Stimulated activated CD4-positive, alpha-beta T cell treated with anti-CD3 and anti-CD28 coated beads, Interleukin-1b, Interleukin-23, amount 100 ng/mL, for 24 hours (primary cell): ENCODE results near the gene PHLPP1.
A peak's percentile ranks its signal among the peaks of the same experiment; 100 is the strongest.

Source experiments
- DNase-seq, 4 experiments: peaks; one replicate each; pipeline ENCODE4 v3.0.0-alpha.2; 2020; ENCODE audit warnings: low read depth in 4 of 4, low spot score in 1 of 4

Gene PHLPP1

GRCh38 chr18:62844850-62845643 is 129.7 kb downstream of the PHLPP1 start:
- DNase-seq, result peak in 2 of 4 experiments; percentile 4 to 12

DNA sequence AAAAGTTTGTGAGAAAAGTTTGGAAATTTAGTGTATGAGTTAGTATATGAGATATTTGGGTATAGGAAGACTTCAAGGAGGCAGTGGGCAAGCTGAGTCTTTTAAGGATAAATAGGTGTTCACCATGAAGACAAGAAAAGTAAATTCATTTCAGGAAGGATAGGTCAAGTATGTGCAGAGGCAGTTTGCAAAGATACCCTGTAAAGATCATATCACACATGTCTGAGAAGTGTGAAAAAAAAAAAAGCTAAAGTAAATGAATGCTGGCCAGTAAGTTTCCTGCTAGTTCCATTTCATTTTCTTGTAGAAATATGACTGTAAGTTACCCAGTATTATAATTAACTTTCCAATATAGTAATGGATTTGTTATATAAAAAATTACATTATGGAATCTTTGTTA is 131.0 kb downstream of the PHLPP1 start:
- no peak for DNase-seq

DNA sequence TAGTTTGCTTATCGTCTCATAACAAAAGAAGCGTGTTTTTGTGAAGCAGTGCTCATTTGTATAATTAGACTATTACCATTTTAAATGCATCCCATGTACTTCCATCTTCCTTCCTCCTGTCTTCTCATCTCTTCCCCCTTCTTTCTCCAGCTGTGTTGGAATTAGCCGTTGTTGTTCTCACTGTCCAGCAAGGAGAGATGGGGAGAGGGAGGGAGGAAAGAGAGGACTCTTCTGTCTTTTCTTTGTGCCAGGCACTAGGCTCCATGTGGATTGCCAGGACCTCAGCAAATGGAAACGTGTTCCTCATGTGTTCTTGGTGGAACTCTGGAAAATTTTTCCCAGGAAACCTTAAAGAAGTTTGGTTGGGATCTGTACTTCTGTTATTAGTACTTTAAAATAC is 131.7 kb downstream of the PHLPP1 start:
- no peak for DNase-seq

- no peak for DNase-seq
Measured at GRCh38 chr18:62848946-62849345, 133.6 kb downstream of the PHLPP1 start.

- DNase-seq, result no peak
Measured at GRCh38 chr18:62850619-62851306, 135.4 kb downstream of the PHLPP1 start.

DNA sequence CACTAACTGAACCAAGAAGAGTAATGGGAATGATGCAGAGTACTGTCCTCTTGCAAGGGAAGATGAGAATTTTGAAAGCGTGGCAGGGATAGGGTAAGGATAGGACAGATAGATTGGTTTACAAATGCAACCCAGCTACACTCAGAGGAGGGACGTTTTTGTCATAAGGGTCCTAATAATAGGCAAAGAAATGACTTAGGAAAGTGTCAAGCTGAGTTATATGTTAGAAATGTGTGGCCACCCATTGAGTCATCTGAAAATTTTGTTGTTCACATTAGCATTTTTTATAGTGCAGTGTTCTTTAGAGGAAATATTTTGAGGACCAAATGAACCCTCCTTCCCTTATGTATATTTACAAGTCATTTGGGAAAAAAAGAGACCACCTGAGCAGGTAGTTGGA is 137.5 kb downstream of the PHLPP1 start:
- DNase-seq, result no peak

DNA sequence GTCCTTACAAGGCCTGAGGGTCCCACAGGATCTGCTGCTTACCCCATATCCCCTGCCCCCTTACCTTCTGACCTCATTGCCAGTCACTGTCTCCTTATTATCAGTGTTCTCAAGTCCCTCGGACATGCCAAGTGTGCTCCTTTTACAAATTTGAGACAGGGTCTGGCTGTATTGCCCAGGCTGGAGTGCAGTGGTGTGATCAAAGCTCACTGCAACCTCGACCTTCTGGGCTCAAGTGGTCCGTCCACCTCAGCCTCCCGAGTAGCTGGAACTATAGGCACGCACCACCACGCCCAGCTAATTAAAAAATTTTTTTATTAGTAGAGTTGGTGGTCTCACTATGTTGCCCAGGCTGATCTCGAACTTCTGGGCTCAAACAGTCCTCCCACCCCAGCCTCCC is 141.0 kb downstream of the PHLPP1 start:
- no peak for DNase-seq

- no peak for DNase-seq
Measured at GRCh38 chr18:62857263-62857976, 142.1 kb downstream of the PHLPP1 start.

GRCh38 chr18:62860062-62860461 is 144.7 kb downstream of the PHLPP1 start:
- DNase-seq, result no peak

DNA sequence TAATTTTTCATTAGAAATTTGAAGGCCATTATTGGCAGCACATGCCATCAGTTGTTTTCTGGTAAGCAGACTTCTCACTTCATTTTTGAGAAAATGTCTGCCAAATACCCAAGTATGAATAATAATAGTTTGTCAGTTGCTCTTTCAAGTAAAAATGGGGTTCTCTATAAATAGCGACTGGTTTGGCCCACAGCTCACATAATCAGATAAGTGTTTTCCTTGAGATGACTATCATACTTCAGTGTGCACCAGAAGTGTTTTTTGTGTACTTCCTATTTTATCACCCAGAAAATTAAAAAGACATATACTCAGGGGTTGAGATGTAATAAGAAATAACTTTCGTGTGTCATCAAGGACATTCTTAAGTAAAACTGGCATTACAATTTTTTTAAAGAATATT is 147.1 kb downstream of the PHLPP1 start:
- DNase-seq, result no peak

DNA sequence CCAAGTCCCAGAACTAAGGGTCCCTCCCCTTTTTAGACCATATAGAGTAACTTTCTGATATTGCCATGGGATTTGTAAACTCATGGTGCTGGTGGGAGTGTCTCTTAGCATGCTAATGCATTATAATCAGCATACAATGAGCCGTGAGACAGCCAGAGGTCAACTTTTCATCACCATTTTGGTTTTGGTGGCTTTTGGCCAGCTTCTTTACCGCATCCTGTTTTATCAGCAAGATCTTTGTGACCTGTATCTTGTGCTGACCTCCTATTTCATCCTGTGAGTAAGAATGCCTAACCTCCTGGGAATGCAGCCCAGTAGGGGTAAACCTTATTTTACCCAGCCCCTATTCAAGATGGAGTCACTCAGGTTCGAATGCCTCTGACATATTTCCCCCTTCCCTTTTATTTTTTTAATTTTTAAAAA is 148.2 kb downstream of the PHLPP1 start:
- DNase-seq, result no peak

DNA sequence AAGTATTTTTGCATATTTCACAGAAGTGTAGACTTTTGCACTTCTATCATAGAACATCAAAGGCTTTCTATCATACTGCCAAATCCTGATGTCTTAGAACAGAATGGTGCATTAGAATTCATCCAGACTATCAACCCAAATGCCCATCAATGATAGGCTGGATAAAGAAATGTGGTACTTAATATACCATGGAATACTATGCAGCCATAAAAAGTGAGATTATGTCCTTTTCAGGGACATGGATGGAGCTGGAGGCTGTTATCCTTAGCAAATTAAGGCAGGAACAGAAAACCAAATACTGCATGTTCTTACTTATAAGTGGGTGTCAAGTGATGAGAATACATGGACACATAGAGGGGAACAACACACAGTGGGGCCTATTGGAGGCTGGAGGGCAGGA is 150.2 kb downstream of the PHLPP1 start:
- DNase-seq, result no peak

DNA sequence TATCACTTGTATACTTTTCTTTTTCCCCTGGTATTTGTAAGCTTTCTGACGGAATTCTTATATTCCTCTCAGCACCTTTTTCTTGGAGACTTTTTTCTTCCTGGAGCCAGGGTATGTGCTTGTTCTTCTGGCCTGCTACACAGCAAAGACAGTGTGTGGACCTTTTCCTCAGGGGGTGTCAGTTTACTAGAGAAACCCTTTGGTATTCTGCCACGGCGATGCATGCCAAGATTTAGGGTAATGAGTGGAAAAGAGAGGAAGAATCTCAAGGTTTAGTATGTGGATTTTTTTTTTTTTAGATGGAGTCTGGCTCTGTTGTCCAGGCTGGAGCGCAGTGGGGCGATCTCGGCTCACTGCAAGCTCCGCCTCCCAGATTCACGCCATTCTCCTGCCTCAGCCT is 152.2 kb downstream of the PHLPP1 start:
- DNase-seq, result no peak

DNA sequence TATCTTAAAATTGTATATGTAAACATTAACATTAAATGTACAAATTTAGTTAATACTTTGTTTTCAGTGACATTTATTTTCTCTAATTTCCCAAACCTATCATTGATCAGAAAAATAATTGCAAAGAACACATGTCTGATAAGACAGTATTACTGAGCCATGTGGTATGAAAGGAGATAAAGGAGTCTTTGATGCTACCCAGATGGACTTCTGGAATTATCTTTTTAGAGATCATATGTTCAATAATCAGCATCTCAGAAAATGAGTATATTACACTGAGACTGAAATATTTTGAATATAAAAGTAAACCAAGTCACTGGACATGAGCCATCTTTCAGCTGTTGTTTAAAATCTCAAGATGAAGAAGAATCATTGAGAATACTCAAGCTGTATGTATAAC is 153.3 kb downstream of the PHLPP1 start:
- no peak for DNase-seq

- DNase-seq, result no peak
Measured at GRCh38 chr18:62870643-62871042, 155.3 kb downstream of the PHLPP1 start.

GRCh38 chr18:62875323-62875722 is 160.0 kb downstream of the PHLPP1 start:
- no peak for DNase-seq

- DNase-seq, result no peak
Measured at GRCh38 chr18:62876111-62876510, 160.8 kb downstream of the PHLPP1 start.

DNA sequence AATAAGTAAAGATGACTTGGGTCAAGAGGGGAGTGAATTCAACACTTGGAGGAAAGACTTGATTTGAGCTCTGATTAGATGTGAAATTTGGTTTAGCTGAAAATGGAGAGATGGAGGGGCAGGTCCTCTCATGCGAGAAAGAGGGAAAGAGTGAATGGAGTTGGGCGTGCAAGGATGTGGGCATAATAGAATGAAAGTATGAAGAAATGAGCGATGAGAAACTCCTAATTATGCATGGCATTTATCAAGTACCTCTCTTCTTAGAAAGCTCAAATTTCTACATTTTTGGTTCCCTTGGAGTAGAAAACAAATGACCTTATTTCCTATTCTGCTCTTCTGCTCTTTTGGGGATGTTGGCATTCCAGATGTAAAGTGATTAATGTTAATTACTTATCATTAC is 161.5 kb downstream of the PHLPP1 start:
- no peak for DNase-seq

DNA sequence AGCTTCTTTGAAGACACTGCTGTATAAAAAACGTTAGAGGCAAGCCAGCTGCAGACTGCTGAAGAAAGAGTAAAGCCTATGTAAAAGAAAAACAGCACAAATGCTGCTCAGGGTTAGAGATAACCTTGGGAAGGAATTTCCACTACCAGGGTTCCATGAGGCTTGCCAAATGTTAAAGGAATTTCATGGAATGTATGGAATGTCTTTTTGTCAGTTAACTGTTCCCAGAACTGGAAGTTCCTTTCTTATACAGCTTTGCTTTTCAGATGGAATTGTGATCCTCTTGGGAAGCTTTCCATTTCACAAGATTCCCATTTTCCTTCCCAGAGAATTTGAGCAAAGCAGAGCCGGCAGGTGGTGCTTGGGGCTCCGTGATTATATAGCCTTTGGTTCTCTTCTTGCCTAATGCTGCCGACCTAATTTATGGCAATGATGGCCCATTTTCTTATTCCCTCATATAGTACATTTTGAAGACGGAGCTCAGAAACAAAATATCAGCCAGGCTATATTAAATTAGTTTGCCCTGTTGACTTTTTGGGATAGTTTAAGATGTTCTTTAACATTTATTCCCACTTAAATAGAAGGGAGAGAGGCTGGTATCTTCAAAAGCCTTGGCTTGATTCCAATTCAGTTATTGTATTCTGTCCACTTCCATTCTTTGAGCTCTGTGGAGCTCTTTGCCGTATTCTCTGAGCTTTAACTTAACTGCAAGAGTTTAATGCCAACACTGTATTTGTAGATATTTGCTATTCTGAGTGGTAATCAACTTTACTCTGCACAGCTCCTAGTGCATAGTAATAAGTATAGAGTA is 162.3 kb downstream of the PHLPP1 start:
- DNase-seq, result no peak

- DNase-seq, result no peak
Measured at GRCh38 chr18:62878305-62878704, 163.0 kb downstream of the PHLPP1 start.

- DNase-seq, result no peak
Measured at GRCh38 chr18:62880034-62880433, 164.7 kb downstream of the PHLPP1 start.
